ENCODE measurements around the gene KPNA1. TPM values are rescaled to one million over a fixed set of nuclear protein-coding genes. Genes with fewer than 3 reads are reported as not detected.
"Not testable (repeated sequence)": the region's sequence is repeated elsewhere in the genome, so short reads cannot be mapped to it uniquely, and the experiment has no call there.

Gene KPNA1
- total RNA-seq, 2 donors from 2014 or later = 90.5 to 93.4 TPM

GRCh38 chr3:122502941-122503340, 11.8 kb downstream of the KPNA1 start:
- Histone ChIP-seq H3K9me3 (ENCODE audit: control insufficient read depth, low read length) (peaks cover 10% of the 10 kb centered on the region), H3K9ac (ENCODE audit: extremely low read depth, low read length, poor library complexity, severe bottlenecking) (no peak overlapping the region), H3K4me3 (ENCODE audit: low read length) (no peak overlapping the region), H3K27ac (ENCODE audit: low read depth, low read length) (no peak overlapping the region), H3K4me1 (ENCODE audit: control insufficient read depth, insufficient read depth, low read length) (peaks cover 8% of the 10 kb centered on the region), H3K36me3 (ENCODE audit: control insufficient read depth, insufficient read depth, low read length) (no peaks in the 10 kb centered on the region), H3K27me3 (ENCODE audit: control insufficient read depth, insufficient read depth, low read length, poor library complexity, severe bottlenecking) (no peaks in the 10 kb centered on the region)
- Mint-ChIP-seq H3K4me3 (no peak overlapping the region), H3K27ac (no peak overlapping the region), H3K27me3 (ENCODE audit: insufficient read depth) (no peaks in the 10 kb centered on the region), H3K36me3 (ENCODE audit: low read depth) (peaks cover 7% of the 10 kb centered on the region), H3K4me1 (peaks cover 42% of the 10 kb centered on the region), H3K9me3 (no peaks in the 10 kb centered on the region)
- no peak for TF ChIP-seq CTCF (conservative IDR thresholded peaks at IDR 0.05)
- WGBS, 2 experiments (ENCODE audit: insufficient coverage in 1 of 2, insufficient read length in 1 of 2) = 92% methylated on average over 2 of the region's 2 CpGs; no CpG with 5 or more reads in 1 of the 2 experiments
- no peak for DNase-seq

GRCh38 chr3:122502139-122502538, 12.6 kb downstream of the KPNA1 start:
- WGBS, 2 experiments (ENCODE audit: insufficient coverage in 1 of 2, insufficient read length in 1 of 2) = 87 to 93% methylated on average over 1 to 2 of the region's 2 CpGs
- no peak overlapping the region for H3K27ac Mint-ChIP-seq

GRCh38 chr3:122500964-122501363, 13.8 kb downstream of the KPNA1 start:
- not testable (repeated sequence) for H3K4me1 ChIP-seq (ENCODE audit: control insufficient read depth, insufficient read depth, low read length); H3K4me3 ChIP-seq (ENCODE audit: low read length); H3K9me3 Mint-ChIP-seq; H3K27ac Mint-ChIP-seq; H3K9me3 ChIP-seq (ENCODE audit: control insufficient read depth, low read length); H3K27me3 Mint-ChIP-seq (ENCODE audit: insufficient read depth); DNase-seq; H3K9ac ChIP-seq (ENCODE audit: extremely low read depth, low read length, poor library complexity, severe bottlenecking); H3K36me3 ChIP-seq (ENCODE audit: control insufficient read depth, insufficient read depth, low read length); H3K4me3 Mint-ChIP-seq; H3K27ac ChIP-seq (ENCODE audit: low read depth, low read length); H3K27me3 ChIP-seq (ENCODE audit: control insufficient read depth, insufficient read depth, low read length, poor library complexity, severe bottlenecking)
- Mint-ChIP-seq H3K4me1 (peaks cover 40% of the 10 kb centered on the region), H3K36me3 (ENCODE audit: low read depth) (peaks cover 12% of the 10 kb centered on the region)
- WGBS, 2 experiments (ENCODE audit: insufficient coverage in 1 of 2, insufficient read length in 1 of 2) = 87 to 93% methylated on average over 6 of the region's 6 CpGs

More at GRCh38 chr3:122502139-122502538, 12.6 kb downstream of the KPNA1 start:
- TF ChIP-seq CTCF (conservative IDR thresholded peaks at IDR 0.05) = no peak
- H3K27me3 ChIP-seq (ENCODE audit: control insufficient read depth, insufficient read depth, low read length, poor library complexity, severe bottlenecking) = no peaks in the 10 kb centered on the region
- H3K36me3 ChIP-seq (ENCODE audit: control insufficient read depth, insufficient read depth, low read length) = no peaks in the 10 kb centered on the region
- Mint-ChIP-seq H3K4me3 (no peak overlapping the region), H3K36me3 (ENCODE audit: low read depth) (peaks cover 7% of the 10 kb centered on the region), H3K9me3 (no peaks in the 10 kb centered on the region), H3K27me3 (ENCODE audit: insufficient read depth) (no peaks in the 10 kb centered on the region), H3K4me1 (peaks cover 44% of the 10 kb centered on the region)
- peaks cover 8% of the 10 kb centered on the region for H3K4me1 ChIP-seq (ENCODE audit: control insufficient read depth, insufficient read depth, low read length)
- no peak for DNase-seq
- H3K4me3 ChIP-seq (ENCODE audit: low read length) = no peak overlapping the region
- peaks cover 10% of the 10 kb centered on the region for H3K9me3 ChIP-seq (ENCODE audit: control insufficient read depth, low read length)
- H3K9ac ChIP-seq (ENCODE audit: extremely low read depth, low read length, poor library complexity, severe bottlenecking) = no peak overlapping the region
- H3K27ac ChIP-seq (ENCODE audit: low read depth, low read length) = no peak overlapping the region

GRCh38 chr3:122498152-122498551, 16.6 kb downstream of the KPNA1 start:
- Mint-ChIP-seq H3K27ac (no peak overlapping the region), H3K27me3 (ENCODE audit: insufficient read depth) (no peaks in the 10 kb centered on the region), H3K4me1 (peaks cover 36% of the 10 kb centered on the region), H3K4me3 (no peak overlapping the region), H3K9me3 (no peaks in the 10 kb centered on the region), H3K36me3 (ENCODE audit: low read depth) (peaks cover 23% of the 10 kb centered on the region)
- DNase-seq = peak; percentile 53
- no peak overlapping the region for H3K4me3 ChIP-seq (ENCODE audit: low read length)
- TF ChIP-seq CTCF (conservative IDR thresholded peaks at IDR 0.05) = no peak
- H3K9ac ChIP-seq (ENCODE audit: extremely low read depth, low read length, poor library complexity, severe bottlenecking) = no peak overlapping the region
- no peaks in the 10 kb centered on the region for H3K27me3 ChIP-seq (ENCODE audit: control insufficient read depth, insufficient read depth, low read length, poor library complexity, severe bottlenecking)
- 29% methylated on average over 1 of the region's 1 CpG; no CpG with 5 or more reads in 1 of the 2 experiments for WGBS, 2 experiments (ENCODE audit: insufficient coverage in 1 of 2, insufficient read length in 1 of 2)
- peaks cover 5% of the 10 kb centered on the region for H3K4me1 ChIP-seq (ENCODE audit: control insufficient read depth, insufficient read depth, low read length)
- H3K27ac ChIP-seq (ENCODE audit: low read depth, low read length) = no peak overlapping the region
- no peaks in the 10 kb centered on the region for H3K9me3 ChIP-seq (ENCODE audit: control insufficient read depth, low read length)
- peaks cover 29% of the 10 kb centered on the region for H3K36me3 ChIP-seq (ENCODE audit: control insufficient read depth, insufficient read depth, low read length)
